Measurements from ENCODE around the gene IGSF21.

GRCh38 chr1:18178111-18178510 is 70.5 kb downstream of the IGSF21 start:
- TF ChIP-seq CTCF (IDR thresholded peaks at IDR 0.05) (no peak), EZH2 (IDR thresholded peaks at IDR 0.05; ENCODE audit: borderline replicate concordance, insufficient read depth, low read depth, low read length, poor library complexity, severe bottlenecking) (no peak)
